Measurements from ENCODE around the gene PINLYP.

DNA sequence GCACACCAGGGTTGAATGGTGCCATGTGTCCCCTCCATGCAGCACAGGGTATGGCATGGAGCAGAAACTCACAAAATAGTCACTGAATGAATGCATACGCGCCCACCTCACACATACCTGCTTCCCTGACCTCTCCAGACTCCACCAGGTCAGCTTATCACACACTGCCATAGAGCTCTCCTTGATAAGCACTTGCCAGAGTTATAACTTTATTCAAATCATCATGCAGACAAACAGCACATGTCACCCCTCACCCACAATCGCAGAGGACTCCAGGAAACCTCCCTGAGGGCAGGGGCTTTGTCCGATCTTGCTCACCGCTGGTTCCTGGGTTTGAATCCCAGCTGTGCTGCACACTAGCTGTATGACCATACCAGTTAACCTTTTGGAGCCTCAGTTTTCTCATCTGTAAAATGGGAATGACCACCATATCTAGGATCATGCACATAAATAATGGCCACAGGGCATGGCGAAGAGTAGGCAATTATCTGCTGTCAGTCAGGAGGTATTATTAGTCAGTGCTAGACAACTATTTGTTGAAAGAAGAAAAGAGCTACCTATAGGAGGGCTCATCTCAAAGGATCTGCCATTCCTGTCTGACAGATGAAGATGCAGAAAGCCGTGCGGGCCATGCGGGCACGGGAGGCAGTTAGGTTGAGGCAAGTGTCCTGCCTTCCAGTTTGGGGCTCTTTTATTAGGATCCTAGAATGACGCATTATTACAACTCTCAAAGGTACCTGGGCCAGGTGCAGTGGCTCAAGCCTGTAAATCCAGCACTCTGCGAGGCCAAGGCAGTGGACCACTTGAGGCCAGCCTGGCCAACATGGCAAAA is 14.2 kb upstream of the PINLYP start:
- TF ChIP-seq, protein P1, sequence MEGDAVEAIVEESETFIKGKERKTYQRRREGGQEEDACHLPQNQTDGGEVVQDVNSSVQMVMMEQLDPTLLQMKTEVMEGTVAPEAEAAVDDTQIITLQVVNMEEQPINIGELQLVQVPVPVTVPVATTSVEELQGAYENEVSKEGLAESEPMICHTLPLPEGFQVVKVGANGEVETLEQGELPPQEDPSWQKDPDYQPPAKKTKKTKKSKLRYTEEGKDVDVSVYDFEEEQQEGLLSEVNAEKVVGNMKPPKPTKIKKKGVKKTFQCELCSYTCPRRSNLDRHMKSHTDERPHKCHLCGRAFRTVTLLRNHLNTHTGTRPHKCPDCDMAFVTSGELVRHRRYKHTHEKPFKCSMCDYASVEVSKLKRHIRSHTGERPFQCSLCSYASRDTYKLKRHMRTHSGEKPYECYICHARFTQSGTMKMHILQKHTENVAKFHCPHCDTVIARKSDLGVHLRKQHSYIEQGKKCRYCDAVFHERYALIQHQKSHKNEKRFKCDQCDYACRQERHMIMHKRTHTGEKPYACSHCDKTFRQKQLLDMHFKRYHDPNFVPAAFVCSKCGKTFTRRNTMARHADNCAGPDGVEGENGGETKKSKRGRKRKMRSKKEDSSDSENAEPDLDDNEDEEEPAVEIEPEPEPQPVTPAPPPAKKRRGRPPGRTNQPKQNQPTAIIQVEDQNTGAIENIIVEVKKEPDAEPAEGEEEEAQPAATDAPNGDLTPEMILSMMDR (IDR thresholded peaks at IDR 0.05; ENCODE audit: extremely low read depth in 1 of 2, insufficient read depth in 1 of 2, low read depth in 1 of 2, low read length in 2 of 2): no peak
- TF ChIP-seq POLR2AphosphoS5 (IDR thresholded peaks at IDR 0.05; ENCODE audit: insufficient read depth, low read depth, low read length) (no peak), POLR2A (IDR thresholded peaks at IDR 0.05; ENCODE audit: low read depth, low read length) (no peak), EZH2 (IDR thresholded peaks at IDR 0.05; ENCODE audit: borderline replicate concordance, low read depth, low read length, severe bottlenecking) (no peak), JUN (IDR thresholded peaks at IDR 0.05; ENCODE audit: borderline replicate concordance, insufficient read depth, insufficient read length, low read depth) (no peak), FOS (IDR thresholded peaks at IDR 0.05; ENCODE audit: borderline replicate concordance, insufficient read depth, low read length) (no peak)
- TF ChIP-seq, protein P2, sequence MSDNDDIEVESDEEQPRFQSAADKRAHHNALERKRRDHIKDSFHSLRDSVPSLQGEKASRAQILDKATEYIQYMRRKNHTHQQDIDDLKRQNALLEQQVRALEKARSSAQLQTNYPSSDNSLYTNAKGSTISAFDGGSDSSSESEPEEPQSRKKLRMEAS (IDR thresholded peaks at IDR 0.05; ENCODE audit: insufficient read depth, insufficient read length): no peak

Data from endothelial cell of umbilical vein (primary cell).